ENCODE measurements around the gene RNGTT.

GRCh38 chr6:88562353-88563276 lies 400.8 kb downstream of the RNGTT start:
- TF ChIP-seq SIN3A (IDR thresholded peaks at IDR 0.05; ENCODE audit: borderline replicate concordance, insufficient read depth, low read length) (no peak), TAF1 (IDR thresholded peaks at IDR 0.05; ENCODE audit: borderline replicate concordance, insufficient read depth, low read length) (no peak), POLR2AphosphoS5 (IDR thresholded peaks at IDR 0.05; ENCODE audit: low read depth, low read length) (no peak), REST (IDR thresholded peaks at IDR 0.05; ENCODE audit: insufficient read depth in 1 of 2, low read depth in 2 of 2, low read length in 2 of 2) (no peak)
